HepG2 (cell line): ENCODE data around the gene NUCB1. TPM values are rescaled to one million over a fixed set of nuclear protein-coding genes. Genes with fewer than 3 reads are reported as not detected.

Source experiments
- ESRRA ChIP-seq: sonication (generic); formaldehyde crosslinking; IDR thresholded peaks from 2 replicates; pipeline ENCODE4 v1.5.1; 2020; ENCODE audit warnings: mild to moderate bottlenecking, low read depth, missing genetic modification reagents
- POLR2G ChIP-seq: fragments of 200-400 bp; formaldehyde crosslinking; IDR thresholded peaks from 2 replicates; pipeline ENCODE4 v1.6.1; 2018; ENCODE audit warnings: mild to moderate bottlenecking, low read depth, low read length, moderate library complexity
- RXRA ChIP-seq: sonication (generic); formaldehyde crosslinking; IDR thresholded peaks from 2 replicates; pipeline ENCODE4 v1.5.1; 2020; ENCODE audit warnings: missing genetic modification reagents
- ZNF235 ChIP-seq: sonication (generic); formaldehyde crosslinking; IDR thresholded peaks from 2 replicates; pipeline ENCODE4 v1.8.1; 2023; ENCODE audit warnings: mild to moderate bottlenecking, missing genetic modification reagents, borderline replicate concordance
- ZNF709 ChIP-seq: sonication (generic); formaldehyde crosslinking; IDR thresholded peaks from 2 replicates; pipeline ENCODE4 v1.5.0; 2020; ENCODE audit warnings: mild to moderate bottlenecking, missing genetic modification reagents
- ZNF747 ChIP-seq: sonication (generic); formaldehyde crosslinking; IDR thresholded peaks from 2 replicates; pipeline ENCODE4 v1.8.1; 2023; ENCODE audit warnings: missing genetic modification reagents, mild to moderate bottlenecking, borderline replicate concordance
- ZSCAN31 ChIP-seq: sonication (generic); formaldehyde crosslinking; IDR thresholded peaks from 2 replicates; pipeline ENCODE4 v1.5.0; 2020; ENCODE audit warnings: low read depth, mild to moderate bottlenecking, missing genetic modification reagents
- polyA plus RNA-seq, 8 experiments: library from polyadenylated mRNA; depleted of rRNA in 3 of 8; stranded (reverse) in 7 of 8; unstranded in 1 of 8; fragments of >200 nt; fragmentation: Illumina TruSeq in 4 of 8; extraction: Trizol in 4 of 8; gene quantifications; 2 replicates each; pipeline versions ENCODE4 v1.2.1 to v1.2.3, GENCODE V29; 2011 to 2016; ENCODE audit warnings: low read depth in 4 of 8, missing spikeins in 1 of 8, mixed read lengths in 1 of 8; ENCODE audit not compliant: insufficient read depth in 1 of 8
- total RNA-seq, 5 experiments: library from RNA; depleted of rRNA; stranded (reverse); fragments of >200 nt; fragmentation: Illumina TruSeq; extraction: Trizol; gene quantifications; 2 replicates each; pipeline ENCODE4 v1.2.3, GENCODE V29; 2016; ENCODE audit warnings: low read depth in 1 of 5
- TF ChIP-seq, protein P1 (sequence below): sonication (generic); formaldehyde crosslinking; conservative IDR thresholded peaks from 2 replicates; pipeline ENCODE4 v1.4.0; 2020; ENCODE audit warnings: missing genetic modification reagents
- TF ChIP-seq, protein P2 (sequence below): sonication (generic); formaldehyde crosslinking; IDR thresholded peaks from 2 replicates; pipeline ENCODE4 v1.4.0; 2020; ENCODE audit warnings: mild to moderate bottlenecking, missing genetic modification reagents
- TF ChIP-seq, protein P3 (sequence below): sonication (generic); formaldehyde crosslinking; IDR thresholded peaks from 2 replicates; pipeline ENCODE4 v1.8.0; 2022; ENCODE audit warnings: mild to moderate bottlenecking, missing genetic modification reagents
- TF ChIP-seq, protein P4 (sequence below): sonication (generic); formaldehyde crosslinking; IDR thresholded peaks from 2 replicates; pipeline ENCODE4 v1.4.0; 2020; ENCODE audit warnings: missing genetic modification reagents, borderline replicate concordance
- TF ChIP-seq, protein P5 (sequence below): sonication (generic); formaldehyde crosslinking; IDR thresholded peaks from 2 replicates; pipeline ENCODE4 v1.5.0; 2020; ENCODE audit warnings: missing genetic modification reagents

Gene NUCB1
- total and polyA plus RNA-seq, 2 of the 13 experiments (the other 11 are each of a cell fraction or from before 2014, with no cell fraction given) = 82.3 to 106 TPM

DNA sequence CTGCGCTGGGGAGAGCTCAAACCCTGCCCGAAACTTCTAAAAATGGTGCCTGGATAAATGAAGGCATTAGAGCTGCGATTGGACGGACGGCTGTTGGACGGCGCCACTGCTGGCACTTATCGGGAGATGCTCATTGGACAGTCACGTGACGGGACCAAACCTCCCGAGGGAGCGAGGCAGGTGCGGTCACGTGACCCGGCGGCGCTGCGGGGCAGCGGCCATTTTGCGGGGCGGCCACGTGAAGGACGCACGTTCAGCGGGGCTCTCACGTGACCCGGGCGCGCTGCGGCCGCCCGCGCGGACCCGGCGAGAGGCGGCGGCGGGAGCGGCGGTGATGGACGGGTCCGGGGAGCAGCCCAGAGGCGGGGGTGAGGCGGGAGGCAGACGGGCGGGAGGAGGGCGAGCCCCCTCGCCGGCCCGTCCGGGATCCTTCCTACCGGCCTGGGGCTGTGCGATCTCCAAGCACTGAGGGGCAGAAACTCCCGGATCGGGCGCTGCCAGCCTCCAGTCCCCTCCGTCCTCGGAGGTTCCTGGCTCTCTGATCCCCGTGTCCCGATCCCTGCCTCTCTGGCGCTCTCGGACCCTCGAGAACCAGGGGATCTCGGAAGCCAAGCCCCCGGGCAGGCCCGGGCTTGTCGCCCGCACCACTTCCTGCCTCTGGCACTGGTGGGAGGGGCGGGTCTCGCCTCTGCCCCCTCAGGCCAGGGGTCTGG, 54.6 kb downstream of the NUCB1 start, which contains the start of gene BAX (continued):
- TF ChIP-seq, protein P1, sequence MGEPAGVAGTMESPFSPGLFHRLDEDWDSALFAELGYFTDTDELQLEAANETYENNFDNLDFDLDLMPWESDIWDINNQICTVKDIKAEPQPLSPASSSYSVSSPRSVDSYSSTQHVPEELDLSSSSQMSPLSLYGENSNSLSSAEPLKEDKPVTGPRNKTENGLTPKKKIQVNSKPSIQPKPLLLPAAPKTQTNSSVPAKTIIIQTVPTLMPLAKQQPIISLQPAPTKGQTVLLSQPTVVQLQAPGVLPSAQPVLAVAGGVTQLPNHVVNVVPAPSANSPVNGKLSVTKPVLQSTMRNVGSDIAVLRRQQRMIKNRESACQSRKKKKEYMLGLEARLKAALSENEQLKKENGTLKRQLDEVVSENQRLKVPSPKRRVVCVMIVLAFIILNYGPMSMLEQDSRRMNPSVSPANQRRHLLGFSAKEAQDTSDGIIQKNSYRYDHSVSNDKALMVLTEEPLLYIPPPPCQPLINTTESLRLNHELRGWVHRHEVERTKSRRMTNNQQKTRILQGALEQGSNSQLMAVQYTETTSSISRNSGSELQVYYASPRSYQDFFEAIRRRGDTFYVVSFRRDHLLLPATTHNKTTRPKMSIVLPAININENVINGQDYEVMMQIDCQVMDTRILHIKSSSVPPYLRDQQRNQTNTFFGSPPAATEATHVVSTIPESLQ (CRISPR knock-in tag) = no peak
- 0 out of 2 replicates have a peak, but pooled peaks have one; percentile 25 for TF ChIP-seq ZNF709
- TF ChIP-seq, protein P2, sequence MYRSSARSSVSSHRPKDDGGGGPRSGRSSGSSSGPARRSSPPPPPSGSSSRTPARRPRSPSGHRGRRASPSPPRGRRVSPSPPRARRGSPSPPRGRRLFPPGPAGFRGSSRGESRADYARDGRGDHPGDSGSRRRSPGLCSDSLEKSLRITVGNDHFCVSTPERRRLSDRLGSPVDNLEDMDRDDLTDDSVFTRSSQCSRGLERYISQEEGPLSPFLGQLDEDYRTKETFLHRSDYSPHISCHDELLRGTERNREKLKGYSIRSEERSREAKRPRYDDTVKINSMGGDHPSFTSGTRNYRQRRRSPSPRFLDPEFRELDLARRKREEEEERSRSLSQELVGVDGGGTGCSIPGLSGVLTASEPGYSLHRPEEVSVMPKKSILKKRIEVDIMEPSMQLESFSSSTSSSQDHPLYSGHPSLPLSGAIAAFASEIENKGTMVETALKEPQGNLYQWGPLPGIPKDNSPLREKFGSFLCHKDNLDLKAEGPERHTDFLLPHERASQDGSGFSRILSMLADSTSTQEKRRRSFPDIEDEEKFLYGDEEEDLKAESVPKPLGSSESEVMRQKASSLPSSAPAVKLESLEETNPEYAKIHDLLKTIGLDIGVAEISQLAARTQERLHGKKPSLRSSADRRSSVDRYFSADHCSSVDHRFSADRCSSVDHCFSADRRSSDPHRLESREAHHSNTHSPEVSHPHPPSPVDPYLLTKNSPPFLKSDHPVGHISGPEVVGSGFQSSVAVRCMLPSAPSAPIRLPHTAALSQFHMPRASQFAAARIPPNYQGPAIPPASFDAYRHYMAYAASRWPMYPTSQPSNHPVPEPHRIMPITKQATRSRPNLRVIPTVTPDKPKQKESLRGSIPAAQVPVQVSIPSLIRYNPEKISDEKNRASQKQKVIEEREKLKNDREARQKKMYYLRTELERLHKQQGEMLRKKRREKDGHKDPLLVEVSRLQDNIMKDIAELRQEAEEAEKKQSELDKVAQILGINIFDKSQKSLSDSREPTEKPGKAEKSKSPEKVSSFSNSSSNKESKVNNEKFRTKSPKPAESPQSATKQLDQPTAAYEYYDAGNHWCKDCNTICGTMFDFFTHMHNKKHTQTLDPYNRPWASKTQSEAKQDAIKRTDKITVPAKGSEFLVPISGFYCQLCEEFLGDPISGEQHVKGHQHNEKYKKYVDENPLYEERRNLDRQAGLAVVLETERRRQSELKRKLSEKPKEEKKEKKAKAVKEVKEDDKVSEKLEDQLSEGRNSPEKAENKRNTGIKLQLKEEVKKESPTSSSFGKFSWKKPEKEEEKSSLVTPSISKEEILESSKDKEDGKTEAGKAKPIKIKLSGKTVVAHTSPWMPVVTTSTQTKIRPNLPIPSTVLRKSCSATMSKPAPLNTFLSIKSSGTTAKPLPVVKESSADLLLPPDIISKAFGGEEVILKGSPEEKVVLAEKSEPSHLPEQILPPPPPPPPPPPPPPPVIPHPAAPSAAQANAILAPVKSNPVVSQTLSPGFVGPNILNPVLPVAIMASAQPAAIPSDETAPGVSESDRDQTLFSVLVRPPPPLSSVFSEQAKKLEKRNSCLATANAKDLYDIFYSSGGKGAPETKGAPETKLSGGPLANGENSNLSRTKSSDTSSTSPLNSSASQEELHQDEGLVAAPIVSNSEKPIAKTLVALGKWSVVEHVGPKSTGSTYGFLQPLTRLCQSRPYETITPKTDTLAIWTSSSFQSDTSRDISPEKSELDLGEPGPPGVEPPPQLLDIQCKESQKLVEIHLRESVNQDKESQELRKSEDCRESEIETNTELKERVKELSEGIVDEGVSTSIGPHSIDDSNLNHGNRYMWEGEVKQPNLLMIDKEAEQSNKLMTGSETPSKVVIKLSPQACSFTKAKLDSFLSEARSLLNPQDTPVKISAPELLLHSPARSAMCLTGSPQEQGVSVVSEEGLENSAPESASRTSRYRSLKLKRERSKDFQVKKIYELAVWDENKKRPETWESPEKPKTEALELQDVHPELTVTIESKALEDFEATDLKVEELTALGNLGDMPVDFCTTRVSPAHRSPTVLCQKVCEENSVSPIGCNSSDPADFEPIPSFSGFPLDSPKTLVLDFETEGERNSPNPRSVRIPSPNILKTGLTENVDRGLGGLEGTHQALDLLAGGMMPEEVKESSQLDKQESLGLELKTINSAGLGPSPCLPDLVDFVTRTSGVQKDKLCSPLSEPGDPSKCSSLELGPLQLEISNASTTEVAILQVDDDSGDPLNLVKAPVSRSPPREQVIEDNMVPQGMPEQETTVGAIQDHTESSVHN = no peak
- TF ChIP-seq ZNF235 (CRISPR knock-in tag) = peak; percentile 54; the same call in 1 of the 2 replicates
- TF ChIP-seq, protein P3, sequence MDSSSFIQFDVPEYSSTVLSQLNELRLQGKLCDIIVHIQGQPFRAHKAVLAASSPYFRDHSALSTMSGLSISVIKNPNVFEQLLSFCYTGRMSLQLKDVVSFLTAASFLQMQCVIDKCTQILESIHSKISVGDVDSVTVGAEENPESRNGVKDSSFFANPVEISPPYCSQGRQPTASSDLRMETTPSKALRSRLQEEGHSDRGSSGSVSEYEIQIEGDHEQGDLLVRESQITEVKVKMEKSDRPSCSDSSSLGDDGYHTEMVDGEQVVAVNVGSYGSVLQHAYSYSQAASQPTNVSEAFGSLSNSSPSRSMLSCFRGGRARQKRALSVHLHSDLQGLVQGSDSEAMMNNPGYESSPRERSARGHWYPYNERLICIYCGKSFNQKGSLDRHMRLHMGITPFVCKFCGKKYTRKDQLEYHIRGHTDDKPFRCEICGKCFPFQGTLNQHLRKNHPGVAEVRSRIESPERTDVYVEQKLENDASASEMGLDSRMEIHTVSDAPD = no peak
- TF ChIP-seq, protein P4, sequence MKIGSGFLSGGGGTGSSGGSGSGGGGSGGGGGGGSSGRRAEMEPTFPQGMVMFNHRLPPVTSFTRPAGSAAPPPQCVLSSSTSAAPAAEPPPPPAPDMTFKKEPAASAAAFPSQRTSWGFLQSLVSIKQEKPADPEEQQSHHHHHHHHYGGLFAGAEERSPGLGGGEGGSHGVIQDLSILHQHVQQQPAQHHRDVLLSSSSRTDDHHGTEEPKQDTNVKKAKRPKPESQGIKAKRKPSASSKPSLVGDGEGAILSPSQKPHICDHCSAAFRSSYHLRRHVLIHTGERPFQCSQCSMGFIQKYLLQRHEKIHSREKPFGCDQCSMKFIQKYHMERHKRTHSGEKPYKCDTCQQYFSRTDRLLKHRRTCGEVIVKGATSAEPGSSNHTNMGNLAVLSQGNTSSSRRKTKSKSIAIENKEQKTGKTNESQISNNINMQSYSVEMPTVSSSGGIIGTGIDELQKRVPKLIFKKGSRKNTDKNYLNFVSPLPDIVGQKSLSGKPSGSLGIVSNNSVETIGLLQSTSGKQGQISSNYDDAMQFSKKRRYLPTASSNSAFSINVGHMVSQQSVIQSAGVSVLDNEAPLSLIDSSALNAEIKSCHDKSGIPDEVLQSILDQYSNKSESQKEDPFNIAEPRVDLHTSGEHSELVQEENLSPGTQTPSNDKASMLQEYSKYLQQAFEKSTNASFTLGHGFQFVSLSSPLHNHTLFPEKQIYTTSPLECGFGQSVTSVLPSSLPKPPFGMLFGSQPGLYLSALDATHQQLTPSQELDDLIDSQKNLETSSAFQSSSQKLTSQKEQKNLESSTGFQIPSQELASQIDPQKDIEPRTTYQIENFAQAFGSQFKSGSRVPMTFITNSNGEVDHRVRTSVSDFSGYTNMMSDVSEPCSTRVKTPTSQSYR (CRISPR knock-in tag) = 0 out of 2 replicates have a peak, but pooled peaks have one; percentile 18
- TF ChIP-seq RXRA (CRISPR knock-in tag) = 0 out of 2 replicates have a peak, but pooled peaks have one; percentile 9
- TF ChIP-seq POLR2G = peak; percentile 75
- TF ChIP-seq, protein P5, sequence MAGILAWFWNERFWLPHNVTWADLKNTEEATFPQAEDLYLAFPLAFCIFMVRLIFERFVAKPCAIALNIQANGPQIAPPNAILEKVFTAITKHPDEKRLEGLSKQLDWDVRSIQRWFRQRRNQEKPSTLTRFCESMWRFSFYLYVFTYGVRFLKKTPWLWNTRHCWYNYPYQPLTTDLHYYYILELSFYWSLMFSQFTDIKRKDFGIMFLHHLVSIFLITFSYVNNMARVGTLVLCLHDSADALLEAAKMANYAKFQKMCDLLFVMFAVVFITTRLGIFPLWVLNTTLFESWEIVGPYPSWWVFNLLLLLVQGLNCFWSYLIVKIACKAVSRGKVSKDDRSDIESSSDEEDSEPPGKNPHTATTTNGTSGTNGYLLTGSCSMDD (CRISPR knock-in tag) = no peak
- TF ChIP-seq ESRRA (CRISPR knock-in tag) = peak; percentile 50; the same call in 1 of the 2 replicates
- TF ChIP-seq ZNF747 (CRISPR knock-in tag) = no peak
- no peak for TF ChIP-seq ZSCAN31
